HG03565 (cell line): ENCODE results near the gene GABBR2.
"Not testable (repeated sequence)": the region's sequence is repeated elsewhere in the genome, so short reads cannot be mapped to it uniquely, and the experiment has no call there.

Experiments used
- ATAC-seq: cut with Tn5 transposase; IDR thresholded peaks from one replicate; pipeline ENCODE4 v1.9.1; 2021; ENCODE audit warnings: mild to moderate bottlenecking, moderate library complexity; ENCODE audit not compliant: unreplicated experiment

GABBR2 gene

DNA sequence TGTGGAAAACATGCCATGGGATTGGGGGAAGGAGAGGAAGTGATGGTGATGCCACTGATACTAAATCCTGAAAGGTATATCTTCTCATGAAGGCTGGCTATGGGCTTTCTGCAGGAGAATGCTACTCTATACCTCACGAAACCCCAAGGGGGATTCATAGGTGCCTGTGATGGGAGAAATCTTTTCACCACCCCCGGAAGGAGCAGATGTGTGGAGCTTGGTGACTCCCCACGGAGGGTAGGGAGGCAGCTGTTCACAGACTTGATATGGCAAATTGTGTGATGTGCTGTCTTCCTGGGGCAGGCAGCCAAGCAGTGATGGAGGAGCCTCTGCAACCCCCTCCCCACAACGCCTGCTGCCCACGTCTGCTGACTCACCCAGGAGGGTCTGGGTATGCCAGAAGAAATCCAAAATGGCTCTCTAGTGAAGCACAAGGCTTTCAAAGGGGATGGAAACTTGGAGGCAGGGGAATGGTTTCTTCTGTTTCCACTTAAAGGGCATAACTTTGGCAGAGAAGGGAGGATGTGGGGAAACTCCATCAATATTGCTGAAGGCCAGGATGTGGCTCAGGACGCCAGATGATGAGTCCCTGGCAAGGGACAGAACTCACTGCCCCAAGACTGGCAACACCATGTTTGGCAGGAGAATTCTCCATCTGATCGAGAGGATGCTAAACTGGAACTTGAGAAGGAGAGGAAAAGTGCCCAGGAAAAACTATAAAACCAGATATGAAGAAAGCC lies 188.3 kb downstream of the GABBR2 start:
- no peak for ATAC-seq

DNA sequence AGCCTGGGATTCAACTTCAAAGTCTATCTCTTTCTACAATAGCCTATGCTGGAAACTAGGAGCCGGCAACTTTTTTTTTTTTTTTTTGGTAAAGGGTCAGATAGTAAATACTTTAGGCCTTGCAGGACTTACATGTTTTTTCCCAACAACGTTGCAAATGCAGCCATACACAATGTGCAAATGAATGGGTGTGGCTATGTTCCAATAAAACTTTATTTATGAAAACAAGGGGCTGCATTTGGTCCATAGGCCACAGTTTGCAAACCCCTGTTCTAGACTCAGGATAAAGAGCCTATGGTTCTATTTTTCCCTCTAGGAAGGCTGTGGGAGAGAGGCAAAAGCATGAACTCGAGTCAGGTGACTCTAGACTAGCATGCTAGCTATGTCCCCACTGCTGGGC lies 189.1 kb downstream of the GABBR2 start:
- ATAC-seq = no peak

DNA sequence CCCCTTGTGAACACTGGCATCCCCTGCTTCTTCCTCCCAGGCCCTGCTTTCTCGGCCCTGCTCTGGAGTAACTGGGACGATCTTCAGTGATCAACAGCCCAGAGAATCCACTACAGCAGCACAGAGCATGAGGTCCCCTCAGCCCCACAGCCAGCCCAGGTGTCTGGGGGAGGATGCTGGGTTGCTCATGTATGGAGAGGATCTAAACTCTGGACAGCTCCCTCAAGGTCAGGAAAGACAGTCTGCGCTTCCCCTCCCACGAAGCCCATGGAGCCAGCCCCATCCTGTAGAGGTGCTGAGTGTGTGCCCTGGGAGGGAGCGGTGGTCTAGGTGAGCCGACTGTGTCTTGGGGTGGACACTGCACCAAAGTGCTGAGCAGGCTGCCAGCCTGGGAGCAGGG lies 190.2 kb downstream of the GABBR2 start:
- ATAC-seq = no peak

DNA sequence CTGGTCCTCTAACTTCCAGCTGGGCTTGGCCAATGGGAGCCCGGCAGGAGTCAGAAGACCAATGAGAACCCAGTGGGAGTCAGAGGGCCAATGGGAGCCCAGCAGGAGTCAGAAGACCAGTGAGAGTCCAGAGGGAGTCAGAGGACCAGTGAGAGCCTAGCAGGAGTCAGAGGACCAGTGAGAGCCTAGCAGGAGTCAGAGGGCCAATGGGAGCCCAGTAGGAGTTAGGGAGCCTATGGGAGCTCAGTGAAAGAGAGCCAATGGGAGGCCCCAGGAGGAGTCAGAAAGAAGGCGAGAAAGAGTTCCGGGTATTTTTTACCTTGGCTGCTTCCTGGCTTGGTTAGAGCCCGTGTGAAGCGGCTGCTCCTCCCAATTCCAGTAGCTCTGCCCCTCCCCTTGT lies 191.0 kb downstream of the GABBR2 start:
- no peak for ATAC-seq

DNA sequence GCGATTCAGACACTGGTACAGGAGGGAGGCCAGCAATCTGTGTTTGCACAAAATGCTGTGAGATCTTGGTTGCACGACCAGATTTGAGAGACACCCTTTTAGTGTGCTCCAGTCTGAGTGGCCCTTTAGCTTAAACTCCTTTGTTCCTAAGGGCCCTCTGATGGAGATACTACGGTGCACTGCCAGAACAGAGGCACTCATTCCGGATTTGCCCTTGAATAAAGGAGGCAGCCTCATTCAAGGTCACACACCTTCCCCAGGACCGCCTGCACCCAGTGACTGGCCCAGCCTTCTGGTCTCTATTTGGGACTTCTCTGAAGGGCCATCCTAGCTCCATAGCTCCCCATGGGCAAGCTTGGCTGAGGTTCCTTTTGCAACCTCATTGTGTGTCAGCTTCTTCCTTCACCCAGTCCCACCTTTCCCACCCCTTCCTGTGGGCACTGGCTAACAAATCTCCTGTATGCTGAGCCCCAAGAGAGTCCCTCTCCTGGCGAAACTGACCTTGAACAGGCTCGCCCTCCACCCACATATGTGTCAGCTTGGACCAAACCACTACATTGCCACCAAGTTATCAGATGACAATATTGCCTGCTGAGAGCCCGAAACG lies 191.7 kb downstream of the GABBR2 start:
- no peak for ATAC-seq

DNA sequence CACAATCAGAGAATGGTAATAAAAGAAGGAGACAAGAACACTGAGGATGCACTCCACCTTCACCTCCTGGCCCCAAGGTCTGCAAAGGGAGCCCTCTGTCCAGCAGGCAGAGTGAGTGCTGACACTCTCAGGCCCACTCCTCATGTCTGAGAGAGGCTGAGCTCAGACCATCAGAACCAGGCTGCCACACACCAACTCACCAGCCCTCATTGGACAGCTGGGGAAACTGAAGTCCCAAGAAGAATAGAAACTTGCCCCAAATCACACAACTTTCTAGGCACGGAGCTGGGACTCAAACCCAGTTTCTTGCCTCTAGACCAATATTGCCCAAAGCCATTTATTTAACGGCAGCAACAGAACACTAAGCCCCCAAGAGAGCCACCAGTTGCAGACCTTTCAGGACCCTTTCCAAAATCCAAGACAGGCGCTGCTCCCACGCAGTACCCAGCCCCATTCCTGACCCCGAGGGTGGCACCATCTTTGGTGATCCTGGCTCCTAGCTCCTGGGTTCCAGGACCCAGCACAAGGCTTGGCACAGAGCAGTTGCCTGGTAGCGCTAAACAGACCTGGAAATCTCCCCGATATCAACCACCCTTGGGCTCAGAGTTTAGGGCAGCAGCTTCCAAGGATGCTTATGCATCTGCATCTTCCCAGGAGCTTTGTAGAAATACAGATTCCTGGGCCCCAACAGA lies 192.4 kb downstream of the GABBR2 start:
- no peak for ATAC-seq

DNA sequence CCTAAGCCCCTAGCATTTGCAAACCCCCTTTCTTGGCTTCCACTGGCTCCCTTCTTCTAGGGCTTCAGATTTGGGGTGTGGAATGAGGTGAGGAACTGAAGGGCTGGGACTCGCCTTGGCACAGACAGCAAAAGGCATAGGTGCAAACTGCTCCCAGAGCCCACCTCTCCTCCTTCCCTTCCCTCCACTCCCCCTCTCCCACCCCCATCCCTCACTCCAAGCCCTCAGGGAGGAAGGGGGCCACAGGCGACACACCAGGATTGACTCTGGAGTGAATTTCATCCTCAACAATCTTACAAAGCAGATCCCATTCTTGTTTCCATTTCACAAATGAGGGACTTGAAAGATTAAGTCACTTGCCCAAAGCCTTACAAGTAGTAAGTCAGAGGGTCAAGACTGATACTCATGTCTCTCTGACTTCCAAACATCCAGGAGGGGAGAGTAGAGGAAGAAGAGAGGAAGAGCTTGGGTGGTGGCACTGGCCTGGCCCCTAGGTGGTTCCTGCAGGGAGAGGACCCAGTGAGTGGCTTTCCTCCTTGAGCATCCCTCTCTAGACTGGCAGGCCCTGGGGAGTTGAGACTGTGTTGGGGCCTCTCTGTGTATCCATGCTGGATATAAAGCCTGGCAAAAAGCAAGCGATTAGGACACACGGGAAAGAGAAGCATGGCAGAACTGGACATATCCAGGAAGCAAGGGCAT lies 193.1 kb downstream of the GABBR2 start:
- no peak for ATAC-seq

DNA sequence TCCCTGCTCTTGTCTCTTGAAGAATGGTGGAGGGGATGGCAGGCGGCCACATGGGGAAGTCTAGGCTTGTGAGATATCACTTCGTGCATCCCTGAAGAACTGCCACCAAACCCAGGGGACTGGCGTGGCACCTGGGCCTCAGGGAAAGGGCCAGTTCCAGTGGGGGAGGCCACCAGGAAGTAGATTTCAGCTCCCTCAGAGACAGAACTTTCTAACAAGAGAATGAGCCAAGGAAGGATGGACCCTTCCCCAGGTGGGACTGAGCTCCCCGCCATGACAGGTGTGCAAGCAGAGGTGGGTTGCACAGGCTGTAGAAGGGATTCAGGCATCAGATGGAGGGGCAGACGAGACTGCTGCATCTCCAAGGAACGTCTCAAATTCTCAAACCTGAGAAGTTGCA lies 193.9 kb downstream of the GABBR2 start:
- ATAC-seq = no peak

DNA sequence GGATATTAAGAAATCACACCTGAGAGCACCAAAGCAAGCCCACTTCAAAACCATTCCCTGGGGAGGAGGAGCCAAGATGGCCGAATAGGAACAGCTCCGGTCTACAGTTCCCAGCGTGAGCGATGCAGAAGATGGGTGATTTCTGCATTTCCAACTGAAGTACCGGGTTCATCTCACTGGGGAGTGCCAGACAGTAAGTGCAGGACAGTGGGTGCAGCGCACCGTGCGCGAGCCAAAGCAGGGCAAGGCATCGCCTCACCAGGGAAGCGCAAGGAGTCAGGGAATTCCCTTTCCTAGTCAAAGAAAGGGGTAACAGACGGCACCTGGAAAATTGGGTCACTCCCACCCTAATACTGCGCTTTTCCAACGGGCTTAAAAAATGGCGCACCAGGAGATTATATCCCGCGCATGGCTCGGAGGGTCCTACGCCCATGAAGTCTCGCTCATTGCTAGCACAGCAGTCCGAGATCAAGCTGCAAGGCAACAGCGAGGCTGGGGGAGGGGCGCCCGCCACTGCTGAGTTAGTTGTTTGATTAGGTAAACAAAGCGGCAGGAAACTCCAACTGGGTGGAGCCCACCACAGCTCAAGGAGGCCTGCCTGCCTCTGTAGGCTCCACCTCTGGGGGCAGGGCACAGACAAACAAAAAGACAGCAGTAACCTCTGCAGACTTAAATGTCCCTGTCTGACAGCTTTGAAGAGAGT lies 200.4 kb downstream of the GABBR2 start:
- not testable (repeated sequence) for ATAC-seq

DNA sequence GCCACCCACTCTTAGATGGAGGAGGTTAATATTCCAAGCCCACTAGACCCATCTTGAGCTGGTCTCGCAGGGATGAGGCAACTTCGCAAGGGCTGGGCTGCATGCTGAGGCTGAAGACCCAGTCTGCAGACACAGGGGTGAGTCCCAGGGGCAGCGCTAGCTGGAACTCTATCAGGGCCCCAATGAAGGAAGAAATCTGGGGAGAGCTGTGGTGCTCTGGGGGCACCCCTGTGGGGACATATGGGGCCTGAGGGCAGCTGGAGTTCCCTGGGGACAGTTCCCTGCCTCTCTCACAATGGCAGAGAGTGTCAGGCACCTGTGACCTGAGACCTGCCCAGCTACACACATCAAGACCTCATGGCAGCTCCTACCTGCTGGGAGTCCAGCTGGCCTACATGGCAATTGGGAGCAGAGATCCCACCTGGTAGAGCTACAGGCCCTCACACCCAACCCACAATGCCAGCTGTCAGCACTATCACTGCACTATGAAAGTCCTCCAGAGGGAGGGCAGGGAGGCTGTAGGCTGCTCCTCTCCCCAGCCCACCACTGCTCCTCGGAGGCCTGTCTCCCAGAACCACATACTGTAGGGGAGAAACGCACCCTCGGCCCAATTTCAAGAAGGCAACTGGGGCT lies 202.2 kb downstream of the GABBR2 start:
- no peak for ATAC-seq

DNA sequence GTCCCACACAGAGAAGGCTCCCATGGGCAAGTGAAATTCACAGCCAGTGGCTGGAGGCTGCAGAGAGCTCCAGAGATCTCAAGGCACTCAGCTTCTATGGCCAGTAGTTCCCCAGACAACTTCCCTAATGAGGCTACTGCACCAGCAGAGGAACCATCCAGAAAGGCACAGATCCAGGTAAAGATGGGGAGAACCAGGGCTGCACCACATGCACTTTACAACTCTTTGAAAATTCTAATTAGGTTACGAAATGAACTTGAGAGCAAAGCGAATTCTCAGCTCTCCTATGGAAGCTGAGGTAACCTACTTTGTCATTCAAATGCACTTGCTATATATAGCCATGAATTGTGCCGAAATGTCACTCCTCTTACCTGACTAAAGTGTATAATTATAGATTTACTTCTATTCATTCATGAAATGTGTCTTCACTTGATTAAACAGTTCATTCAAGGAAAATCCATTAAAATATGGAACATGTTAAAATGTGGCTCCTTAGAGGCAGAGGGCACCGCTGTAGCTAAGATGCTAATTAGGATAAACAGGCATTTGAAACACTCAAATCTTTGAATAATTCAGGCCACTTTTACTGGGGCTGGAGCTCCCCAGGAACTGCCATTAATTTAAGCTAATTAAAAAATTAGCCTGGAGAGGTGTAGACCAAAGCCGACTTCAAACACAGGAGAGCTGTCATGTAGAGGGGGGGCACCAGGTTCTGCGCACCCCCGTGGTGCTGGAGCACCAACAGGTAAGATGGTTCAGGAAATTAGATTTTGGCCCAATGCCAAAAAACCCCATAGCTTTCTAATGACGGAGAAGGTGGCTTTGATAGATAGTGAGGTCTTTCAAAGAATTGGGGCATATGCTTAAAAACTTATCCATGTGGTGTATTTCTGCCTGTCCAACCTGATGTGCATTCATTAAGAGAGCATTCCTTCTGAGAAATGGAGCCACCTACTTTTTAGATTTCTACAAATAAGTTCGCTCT lies 204.1 kb downstream of the GABBR2 start:
- no peak for ATAC-seq

DNA sequence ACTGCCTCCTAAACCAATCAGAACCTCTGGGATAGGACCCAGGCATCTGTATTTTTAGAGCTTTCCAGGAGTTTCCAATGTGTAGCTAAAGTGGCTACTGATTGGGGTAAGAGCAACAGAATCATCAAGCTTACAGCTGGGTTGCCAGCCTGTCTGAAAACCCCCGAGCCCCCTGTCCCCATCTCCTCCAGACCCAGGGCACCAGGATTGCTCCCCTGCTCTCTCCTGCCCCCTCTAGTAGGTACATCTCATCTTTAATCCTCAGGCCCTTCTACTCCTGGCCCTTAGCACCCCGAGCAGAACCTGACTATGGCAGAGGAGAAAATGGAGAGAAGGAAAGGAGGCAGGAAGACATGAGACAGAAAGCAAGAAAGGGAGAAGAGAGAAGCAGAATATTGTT lies 204.9 kb downstream of the GABBR2 start:
- no peak for ATAC-seq

DNA sequence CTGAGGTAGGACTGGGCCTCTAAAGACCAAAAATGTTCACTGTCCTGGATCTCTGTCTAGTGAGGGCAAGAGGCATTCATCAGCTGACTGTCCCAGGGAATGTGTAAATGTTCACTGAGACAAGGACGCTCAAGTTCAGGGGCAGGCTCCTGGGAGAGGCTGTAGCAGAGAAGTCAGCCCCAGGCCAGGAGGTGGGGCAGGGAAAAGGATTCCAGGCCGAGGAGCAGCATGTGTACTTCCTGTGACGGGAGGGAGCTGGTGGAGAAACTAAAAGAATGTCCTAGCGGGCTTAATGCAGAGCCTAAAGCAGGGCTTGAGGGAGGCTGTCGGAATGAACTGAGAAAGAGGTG lies 205.8 kb downstream of the GABBR2 start:
- ATAC-seq = no peak

DNA sequence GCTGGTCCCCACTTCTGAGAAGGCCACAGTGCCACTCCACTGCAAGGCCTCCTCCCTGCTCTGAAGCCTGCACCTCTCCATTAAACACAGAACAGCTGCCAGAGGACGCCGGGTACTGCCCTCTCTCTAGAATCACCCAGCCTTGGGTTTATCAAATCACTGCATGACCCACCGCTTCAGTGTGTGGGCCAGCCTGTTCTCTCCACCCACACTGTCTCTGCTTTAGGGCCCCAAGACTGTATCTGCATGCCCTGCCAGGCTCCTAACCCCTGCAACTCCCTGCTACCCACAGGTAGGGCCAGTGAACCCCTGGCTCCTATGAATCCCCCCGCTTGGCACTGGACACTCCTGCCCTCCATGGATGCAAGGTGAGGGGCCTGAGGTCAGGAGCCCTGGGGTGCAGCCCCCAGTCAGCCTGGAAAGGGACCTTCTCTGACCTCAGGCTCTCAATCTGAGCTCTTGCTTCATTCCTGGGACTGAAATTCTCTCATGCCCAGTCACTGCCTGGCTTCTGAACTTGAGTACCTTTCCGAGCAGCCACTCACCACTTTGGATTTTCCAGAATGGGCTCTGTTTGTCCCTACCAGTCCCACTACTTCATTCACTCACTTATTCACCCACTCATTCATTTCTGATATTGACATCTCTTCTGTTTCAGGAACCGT lies 206.3 kb downstream of the GABBR2 start:
- ATAC-seq = no peak

DNA sequence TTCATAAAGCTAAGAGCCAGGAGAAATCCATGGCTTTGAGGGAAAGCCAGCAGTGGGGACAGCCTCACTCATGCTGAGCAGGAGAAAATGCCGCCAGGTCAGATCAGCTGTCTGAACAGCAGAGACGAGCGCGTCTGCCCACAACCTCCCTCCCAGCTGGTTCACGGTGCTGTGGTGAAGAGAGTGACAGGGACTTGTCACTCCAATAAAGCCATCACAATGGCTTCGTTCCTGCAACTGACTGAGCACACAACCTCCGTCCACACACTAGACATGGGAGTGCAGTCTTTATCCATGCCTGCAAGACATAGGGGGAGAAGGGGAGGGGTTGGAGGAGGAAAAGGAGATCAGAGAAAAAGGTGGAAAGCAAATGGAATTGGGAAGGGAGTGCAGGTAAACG lies 206.9 kb downstream of the GABBR2 start:
- no peak for ATAC-seq

DNA sequence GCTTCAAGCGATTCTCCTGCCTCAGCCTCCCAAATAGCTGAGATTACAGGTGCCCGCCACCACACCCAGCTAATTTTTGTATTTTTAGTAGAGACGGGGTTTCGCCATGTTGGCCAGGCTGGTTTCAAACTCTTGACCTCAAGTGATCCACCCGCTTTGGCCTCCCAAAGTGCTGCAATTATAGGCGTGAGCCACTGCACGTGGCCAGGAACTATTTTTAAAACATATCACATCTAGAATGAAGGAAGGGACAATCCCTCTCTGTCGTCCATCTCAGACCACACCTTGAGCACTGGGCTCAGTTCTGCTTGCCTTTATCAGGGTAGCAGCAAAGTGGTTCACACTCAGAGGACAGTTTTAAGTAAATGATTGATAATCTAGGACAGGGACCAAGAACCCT lies 207.5 kb downstream of the GABBR2 start:
- ATAC-seq = not testable (repeated sequence)

DNA sequence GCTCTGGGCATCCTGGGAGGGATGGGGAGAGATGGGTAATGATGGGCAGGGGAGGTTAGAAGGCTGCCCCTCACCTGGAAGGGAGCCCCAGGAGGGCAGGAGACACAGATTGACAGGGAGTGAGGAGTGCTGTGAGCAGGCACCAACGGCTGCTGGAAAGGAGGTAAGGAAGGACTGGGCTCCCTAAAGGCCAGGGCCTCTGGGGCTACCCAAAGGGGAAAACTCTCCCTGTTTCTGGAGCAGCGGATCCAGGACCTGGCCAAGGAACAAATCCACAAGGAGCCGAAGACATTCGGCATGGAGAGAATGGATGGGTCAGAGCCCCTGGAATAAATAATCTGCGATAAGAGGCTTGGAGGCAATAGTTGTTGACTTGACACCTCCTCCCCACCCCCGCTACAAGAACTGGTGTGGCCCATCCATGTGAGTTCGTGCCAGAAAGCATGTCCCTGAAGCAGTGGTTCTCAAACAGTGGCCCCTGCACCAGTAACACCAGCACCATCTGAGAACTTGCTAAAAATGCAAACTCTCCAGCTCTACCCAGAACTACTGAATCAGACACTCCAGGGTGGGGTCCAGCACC lies 208.3 kb downstream of the GABBR2 start:
- ATAC-seq = no peak

DNA sequence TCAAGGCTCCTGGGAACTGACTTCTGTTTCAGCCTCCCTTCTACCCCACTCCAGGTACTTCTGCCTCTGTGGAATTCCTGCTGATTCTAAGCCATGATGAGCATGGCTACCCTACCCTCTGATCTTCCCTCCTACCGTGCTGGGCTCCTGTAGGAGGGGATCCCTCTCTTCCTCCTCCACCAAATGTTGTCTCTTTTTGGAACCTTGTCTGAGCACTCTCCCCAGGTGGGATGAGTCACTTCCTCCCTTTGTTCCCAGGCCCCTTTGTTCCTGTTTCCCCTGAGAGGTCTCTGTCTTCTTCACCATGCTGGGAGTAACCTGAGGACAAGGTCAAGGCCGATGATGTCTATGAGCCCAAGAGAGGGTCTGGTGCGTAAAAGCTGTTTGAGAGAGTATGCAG lies 213.2 kb downstream of the GABBR2 start:
- no peak for ATAC-seq

DNA sequence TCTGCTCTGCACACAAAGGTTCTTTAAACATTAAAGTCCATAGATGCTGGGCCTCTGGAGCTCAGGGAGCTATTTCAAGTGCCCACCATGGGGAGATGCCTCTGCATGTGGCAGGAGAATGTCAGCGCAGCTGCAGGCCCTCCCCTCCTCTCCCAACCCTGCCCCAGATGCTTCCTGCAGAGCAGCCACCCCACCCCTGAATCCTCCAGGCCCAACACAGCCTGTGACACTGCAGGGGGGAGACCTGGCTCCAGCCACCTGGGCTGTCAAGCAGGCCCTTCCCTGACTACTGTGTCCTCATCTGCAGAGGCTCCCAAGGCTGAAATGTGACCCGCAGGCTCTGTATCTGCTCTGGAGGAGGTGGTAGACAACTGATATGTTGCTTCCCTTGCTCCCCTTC lies 213.9 kb downstream of the GABBR2 start:
- ATAC-seq = no peak
